BJ (cell line): ENCODE results near the gene XXYLT1. TPM values are rescaled to one million over a fixed set of nuclear protein-coding genes. Genes with fewer than 3 reads are reported as not detected.

Experiments
- CTCF ChIA-PET: fragments of 350-600 bp; formaldehyde crosslinking; extraction: SDS; loops from one replicate; lab custom pipeline; 2021; ENCODE audit warnings: antibody characterized with exemption, inconsistent platforms; lab: Yijun Ruan, JAX
- POLR2A ChIA-PET: fragments of 300-600 bp; sonication (Branson Sonifier 250); formaldehyde crosslinking; extraction: SDS; loops from one replicate; lab custom pipeline; 2021; ENCODE audit warnings: antibody characterized with exemption; lab: Charles Lee
- DNase-seq: peaks from one replicate; pipeline ENCODE4 v3.0.0-alpha.2; 2011; ENCODE audit warnings: low read depth
- H3K27me3 ChIP-seq: 2 replicates; pipeline ENCODE4 v1.6.0; 2011; ENCODE audit warnings: low read length; ENCODE audit not compliant: control insufficient read depth, insufficient read depth
- H3K36me3 ChIP-seq: 2 replicates; pipeline ENCODE4 v1.5.1; 2011; ENCODE audit warnings: low read length; ENCODE audit not compliant: control insufficient read depth, insufficient read depth
- H3K4me3 ChIP-seq: 2 replicates; pipeline ENCODE4 v1.5.1; 2011; ENCODE audit warnings: low read depth, mild to moderate bottlenecking, control low read depth, low read length
- polyA plus RNA-seq: library from polyadenylated mRNA; depleted of rRNA; stranded (reverse); fragments of >200 nt; gene quantifications from 2 replicates; pipeline ENCODE4 v1.2.3, GENCODE V29; 2011
- TF ChIP-seq, protein P1 (sequence below): IDR thresholded peaks from 2 replicates; pipeline ENCODE4 v1.5.1; 2011; ENCODE audit warnings: low read depth, mild to moderate bottlenecking, control low read depth, inconsistent platforms, low read length, moderate library complexity; ENCODE audit not compliant: insufficient read depth

XXYLT1 gene
- polyA plus RNA-seq, 1 experiment = 33.5 TPM

- TF ChIP-seq, protein P1, sequence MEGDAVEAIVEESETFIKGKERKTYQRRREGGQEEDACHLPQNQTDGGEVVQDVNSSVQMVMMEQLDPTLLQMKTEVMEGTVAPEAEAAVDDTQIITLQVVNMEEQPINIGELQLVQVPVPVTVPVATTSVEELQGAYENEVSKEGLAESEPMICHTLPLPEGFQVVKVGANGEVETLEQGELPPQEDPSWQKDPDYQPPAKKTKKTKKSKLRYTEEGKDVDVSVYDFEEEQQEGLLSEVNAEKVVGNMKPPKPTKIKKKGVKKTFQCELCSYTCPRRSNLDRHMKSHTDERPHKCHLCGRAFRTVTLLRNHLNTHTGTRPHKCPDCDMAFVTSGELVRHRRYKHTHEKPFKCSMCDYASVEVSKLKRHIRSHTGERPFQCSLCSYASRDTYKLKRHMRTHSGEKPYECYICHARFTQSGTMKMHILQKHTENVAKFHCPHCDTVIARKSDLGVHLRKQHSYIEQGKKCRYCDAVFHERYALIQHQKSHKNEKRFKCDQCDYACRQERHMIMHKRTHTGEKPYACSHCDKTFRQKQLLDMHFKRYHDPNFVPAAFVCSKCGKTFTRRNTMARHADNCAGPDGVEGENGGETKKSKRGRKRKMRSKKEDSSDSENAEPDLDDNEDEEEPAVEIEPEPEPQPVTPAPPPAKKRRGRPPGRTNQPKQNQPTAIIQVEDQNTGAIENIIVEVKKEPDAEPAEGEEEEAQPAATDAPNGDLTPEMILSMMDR = no peak
- Histone ChIP-seq H3K36me3 (no peaks in the 10 kb centered on the region), H3K27me3 (no peaks in the 10 kb centered on the region), H3K4me3 (no peak overlapping the region)
- CTCF ChIA-PET = interaction anchor here (0.6 to 2.4 kb wide), 7 partner anchors 9 to 504 kb away, joined by 3 to 11 read pairs (median 4); no protein-coding TSS in a partner anchor
- DNase-seq = no peak
- POLR2A ChIA-PET = interaction anchor here (0.6 to 1.1 kb wide), 2 partner anchors 12 to 321 kb away, joined by 4 to 9 read pairs; no protein-coding TSS in a partner anchor
These were observed 84.8 kb downstream of the XXYLT1 start for GRCh38 chr3:195186041-195186709.

DNA sequence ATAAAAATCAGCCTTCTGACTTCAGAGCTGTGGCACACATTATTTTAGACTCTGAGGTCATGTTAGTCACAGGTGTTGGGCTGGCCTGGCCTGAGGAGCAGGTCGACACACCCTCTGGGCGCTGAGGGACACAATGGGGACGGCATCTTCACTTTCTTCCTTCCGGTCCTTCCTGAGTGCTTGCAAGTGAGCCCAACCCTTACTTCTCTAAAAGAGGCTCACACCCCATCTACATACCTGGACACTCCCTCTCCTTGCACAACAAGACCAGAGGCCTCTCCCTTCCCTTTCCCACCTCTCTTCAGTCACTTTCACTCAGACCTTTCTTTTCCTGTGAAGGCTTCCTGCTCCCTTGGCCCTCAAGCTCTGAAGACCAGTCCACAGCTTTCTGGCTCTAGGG lies 85.4 kb downstream of the XXYLT1 start:
- TF ChIP-seq, protein P1 = no peak
- ChIA-PET CTCF (interaction anchor here (0.6 to 2.4 kb wide), 6 partner anchors 10 to 503 kb away, joined by 3 to 11 read pairs (median 4); no protein-coding TSS in a partner anchor), POLR2A (interaction anchor here (1.1 kb wide), 1 partner anchor 12 kb away, joined by 4 read pairs; no protein-coding TSS in a partner anchor)
- DNase-seq = no peak
- Histone ChIP-seq H3K27me3 (no peaks in the 10 kb centered on the region), H3K36me3 (no peaks in the 10 kb centered on the region), H3K4me3 (no peak overlapping the region)

GRCh38 chr3:195184716-195185421 lies 86.1 kb downstream of the XXYLT1 start:
- Histone ChIP-seq H3K4me3 (no peak overlapping the region), H3K27me3 (no peaks in the 10 kb centered on the region), H3K36me3 (no peaks in the 10 kb centered on the region)
- no peak for DNase-seq
- ChIA-PET CTCF (interaction anchor here (0.6 to 2.4 kb wide), 5 partner anchors 11 to 68 kb away, joined by 3 to 11 read pairs (median 4); no protein-coding TSS in a partner anchor), POLR2A (no interaction called here)
- TF ChIP-seq, protein P1 = no peak

GRCh38 chr3:195183071-195183776 lies 87.7 kb downstream of the XXYLT1 start:
- Histone ChIP-seq H3K4me3 (no peak overlapping the region), H3K27me3 (no peaks in the 10 kb centered on the region), H3K36me3 (no peaks in the 10 kb centered on the region)
- TF ChIP-seq, protein P1 = no peak
- POLR2A ChIA-PET = no interaction called here
- no peak for DNase-seq
- CTCF ChIA-PET = interaction anchor here (0.9 kb wide), 1 partner anchor 20 kb away, joined by 5 read pairs; no protein-coding TSS in a partner anchor
